Measurements from ENCODE around the gene CREB3L1.

DNA sequence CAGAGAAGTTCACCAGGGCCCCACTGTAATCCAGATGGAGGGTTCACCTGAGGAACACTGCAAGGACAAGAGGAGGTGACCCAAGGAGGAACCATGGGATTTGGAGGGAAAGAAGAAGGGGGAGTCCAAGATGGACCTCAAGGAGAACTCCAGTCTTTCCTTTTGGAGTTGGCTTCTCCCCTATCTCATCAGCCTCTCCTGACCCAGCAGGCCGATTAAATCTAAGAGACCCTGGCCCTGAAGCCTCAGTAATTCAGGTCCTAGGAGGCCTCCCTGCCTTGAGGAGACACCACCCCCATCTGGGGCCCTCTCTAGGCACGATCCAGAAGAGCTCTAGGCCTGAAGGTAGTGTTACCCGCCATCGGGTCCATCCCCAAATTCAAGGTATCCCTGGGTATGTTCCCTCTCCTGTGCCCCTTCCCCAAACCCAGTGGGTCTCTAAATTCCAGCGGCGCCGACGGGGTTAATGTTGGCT, 54.7 kb downstream of the CREB3L1 start:
- TF ChIP-seq POLR2A (IDR thresholded peaks at IDR 0.05) (no peak), POLR2AphosphoS5 (IDR thresholded peaks at IDR 0.05) (no peak)
- TF ChIP-seq, protein P1, sequence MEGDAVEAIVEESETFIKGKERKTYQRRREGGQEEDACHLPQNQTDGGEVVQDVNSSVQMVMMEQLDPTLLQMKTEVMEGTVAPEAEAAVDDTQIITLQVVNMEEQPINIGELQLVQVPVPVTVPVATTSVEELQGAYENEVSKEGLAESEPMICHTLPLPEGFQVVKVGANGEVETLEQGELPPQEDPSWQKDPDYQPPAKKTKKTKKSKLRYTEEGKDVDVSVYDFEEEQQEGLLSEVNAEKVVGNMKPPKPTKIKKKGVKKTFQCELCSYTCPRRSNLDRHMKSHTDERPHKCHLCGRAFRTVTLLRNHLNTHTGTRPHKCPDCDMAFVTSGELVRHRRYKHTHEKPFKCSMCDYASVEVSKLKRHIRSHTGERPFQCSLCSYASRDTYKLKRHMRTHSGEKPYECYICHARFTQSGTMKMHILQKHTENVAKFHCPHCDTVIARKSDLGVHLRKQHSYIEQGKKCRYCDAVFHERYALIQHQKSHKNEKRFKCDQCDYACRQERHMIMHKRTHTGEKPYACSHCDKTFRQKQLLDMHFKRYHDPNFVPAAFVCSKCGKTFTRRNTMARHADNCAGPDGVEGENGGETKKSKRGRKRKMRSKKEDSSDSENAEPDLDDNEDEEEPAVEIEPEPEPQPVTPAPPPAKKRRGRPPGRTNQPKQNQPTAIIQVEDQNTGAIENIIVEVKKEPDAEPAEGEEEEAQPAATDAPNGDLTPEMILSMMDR (IDR thresholded peaks at IDR 0.05 in 8 of 11, conservative IDR thresholded peaks at IDR 0.05 in 3 of 11), result no peak
